Vagina (tissue), 2 donors: ENCODE data around the gene BTF3L4. TPM values are rescaled to one million over a fixed set of nuclear protein-coding genes. Genes with fewer than 3 reads are reported as not detected.

ENCODE experiments used
- DNase-seq, 2 donors: peaks; one replicate each; pipeline ENCODE4 v3.0.0-alpha.2; 2017; ENCODE audit errors: extremely low spot score in 2 of 2
- H3K27ac ChIP-seq: fragments of 200-600 bp; sonication (generic); one replicate; pipeline ENCODE4 v1.5.1; 2019
- H3K27me3 ChIP-seq: fragments of 200-600 bp; sonication (generic); one replicate; pipeline ENCODE4 v1.5.1; 2019
- H3K36me3 ChIP-seq, 2 donors: fragments of 200-600 bp; sonication (generic); one replicate each; pipeline ENCODE4 v1.5.1; 2017 to 2019
- H3K4me1 ChIP-seq: fragments of 200-600 bp; sonication (generic); one replicate; pipeline ENCODE4 v1.5.1; 2019
- H3K4me3 ChIP-seq, 2 donors: fragments of 200-600 bp; sonication (generic); 1 replicate in 1 of 2; 2 replicates in 1 of 2; pipeline ENCODE4 v1.5.1; 2016 to 2019
- H3K9me3 ChIP-seq: fragments of 200-600 bp; sonication (generic); one replicate; pipeline ENCODE4 v1.5.1; 2019
- POLR2A ChIP-seq, 2 donors: fragments of 450-650 bp; IDR thresholded peaks; one replicate each; pipeline ENCODE4 v1.6.1; 2017; ENCODE audit warnings: antibody characterized with exemption in 2 of 2, mild to moderate bottlenecking in 2 of 2, moderate library complexity in 2 of 2
- POLR2AphosphoS5 ChIP-seq, 2 donors: sonication (generic); formaldehyde crosslinking; IDR thresholded peaks; one replicate each; pipeline ENCODE4 v1.9.0; 2017; ENCODE audit warnings: antibody characterized with exemption in 2 of 2, mild to moderate bottlenecking in 2 of 2, low read depth in 1 of 2; ENCODE audit not compliant: insufficient read depth in 1 of 2
- intact Hi-C: fragments of 100-400 bp; cut with DNase I; formaldehyde crosslinking; loops from one replicate; pipeline ENCODE4 v1.15.1; 2023
- total RNA-seq: library from RNA; depleted of rRNA; stranded (reverse); fragments of >200 nt; gene quantifications from one replicate; pipeline ENCODE4 v1.2.3, GENCODE V29; 2016
- TF ChIP-seq, protein P1 (sequence below), 3 experiments: fragments of 450-650 bp in 2 of 3; fragments of 200-600 bp in 1 of 3; sonication (generic) in 1 of 3; IDR thresholded peaks; one replicate each; pipeline ENCODE4 v1.5.1; 2017 to 2019; ENCODE audit warnings: antibody characterized with exemption in 3 of 3, mild to moderate bottlenecking in 2 of 3, moderate library complexity in 2 of 3

BTF3L4 gene
- total RNA-seq, 1 donor from 2014 or later: 24.3 TPM

DNA sequence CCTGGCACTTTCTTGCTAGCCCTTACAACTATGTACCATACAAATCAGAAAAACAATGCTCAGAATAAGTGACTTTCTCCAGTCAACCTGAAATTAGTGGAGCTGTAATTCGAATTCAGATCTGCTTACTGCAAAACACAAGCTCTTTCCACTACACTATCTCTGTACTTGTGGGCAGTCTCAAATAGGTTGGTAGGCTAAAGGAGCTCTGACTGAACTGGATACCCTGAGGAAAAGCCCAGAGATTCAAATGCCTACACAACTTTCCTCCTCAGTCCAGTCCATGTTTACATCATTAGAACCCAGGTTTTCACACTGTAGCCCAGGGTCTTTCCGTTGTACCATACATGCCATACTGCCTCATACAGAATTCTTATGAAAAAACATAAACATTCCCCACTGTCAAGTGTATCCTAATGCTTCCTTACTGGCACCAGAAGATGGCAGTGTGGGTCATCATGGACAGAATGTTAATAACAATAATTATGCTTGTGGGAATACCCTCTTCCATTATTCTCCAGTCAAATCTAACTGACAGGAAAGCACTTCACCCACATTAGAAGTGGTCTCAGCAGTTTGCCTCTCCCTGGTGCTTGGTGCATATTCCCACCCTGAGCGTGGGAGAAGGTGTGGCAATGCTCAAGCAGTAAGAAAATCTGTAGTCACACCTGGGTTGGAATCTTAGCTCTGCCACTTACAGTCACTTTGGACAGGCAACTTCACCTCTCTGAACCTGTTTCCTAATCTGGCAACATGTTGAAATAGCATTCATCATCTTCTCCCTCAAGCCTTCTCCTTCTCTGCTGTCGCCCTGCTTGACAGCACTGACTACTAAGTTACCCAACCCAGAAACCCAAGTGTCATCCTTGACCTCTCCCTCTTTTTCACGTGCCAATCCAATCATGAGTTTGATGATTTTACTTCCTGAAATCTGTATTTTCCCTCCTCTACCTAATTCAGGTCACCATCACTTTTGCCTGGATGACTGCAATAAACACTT, 71.4 kb downstream of the BTF3L4 start:
- intact Hi-C loops: no loop called here
- no peak for DNase-seq
- Histone ChIP-seq H3K9me3 (no peaks in the 10 kb centered on the region), H3K27me3 (no peaks in the 10 kb centered on the region), H3K27ac (no peak overlapping the region), H3K4me1 (no peaks in the 10 kb centered on the region), H3K4me3 (no peak overlapping the region), H3K36me3 (no peaks in the 10 kb centered on the region)
- TF ChIP-seq POLR2AphosphoS5 (IDR thresholded peaks at IDR 0.05; ENCODE audit: insufficient read depth in 1 of 2, low read depth in 1 of 2): no peak
- no peak for TF ChIP-seq POLR2A (IDR thresholded peaks at IDR 0.05)
- TF ChIP-seq, protein P1, sequence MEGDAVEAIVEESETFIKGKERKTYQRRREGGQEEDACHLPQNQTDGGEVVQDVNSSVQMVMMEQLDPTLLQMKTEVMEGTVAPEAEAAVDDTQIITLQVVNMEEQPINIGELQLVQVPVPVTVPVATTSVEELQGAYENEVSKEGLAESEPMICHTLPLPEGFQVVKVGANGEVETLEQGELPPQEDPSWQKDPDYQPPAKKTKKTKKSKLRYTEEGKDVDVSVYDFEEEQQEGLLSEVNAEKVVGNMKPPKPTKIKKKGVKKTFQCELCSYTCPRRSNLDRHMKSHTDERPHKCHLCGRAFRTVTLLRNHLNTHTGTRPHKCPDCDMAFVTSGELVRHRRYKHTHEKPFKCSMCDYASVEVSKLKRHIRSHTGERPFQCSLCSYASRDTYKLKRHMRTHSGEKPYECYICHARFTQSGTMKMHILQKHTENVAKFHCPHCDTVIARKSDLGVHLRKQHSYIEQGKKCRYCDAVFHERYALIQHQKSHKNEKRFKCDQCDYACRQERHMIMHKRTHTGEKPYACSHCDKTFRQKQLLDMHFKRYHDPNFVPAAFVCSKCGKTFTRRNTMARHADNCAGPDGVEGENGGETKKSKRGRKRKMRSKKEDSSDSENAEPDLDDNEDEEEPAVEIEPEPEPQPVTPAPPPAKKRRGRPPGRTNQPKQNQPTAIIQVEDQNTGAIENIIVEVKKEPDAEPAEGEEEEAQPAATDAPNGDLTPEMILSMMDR (IDR thresholded peaks at IDR 0.05): peak in 2 of 3 experiments; percentile 48 to 59

DNA sequence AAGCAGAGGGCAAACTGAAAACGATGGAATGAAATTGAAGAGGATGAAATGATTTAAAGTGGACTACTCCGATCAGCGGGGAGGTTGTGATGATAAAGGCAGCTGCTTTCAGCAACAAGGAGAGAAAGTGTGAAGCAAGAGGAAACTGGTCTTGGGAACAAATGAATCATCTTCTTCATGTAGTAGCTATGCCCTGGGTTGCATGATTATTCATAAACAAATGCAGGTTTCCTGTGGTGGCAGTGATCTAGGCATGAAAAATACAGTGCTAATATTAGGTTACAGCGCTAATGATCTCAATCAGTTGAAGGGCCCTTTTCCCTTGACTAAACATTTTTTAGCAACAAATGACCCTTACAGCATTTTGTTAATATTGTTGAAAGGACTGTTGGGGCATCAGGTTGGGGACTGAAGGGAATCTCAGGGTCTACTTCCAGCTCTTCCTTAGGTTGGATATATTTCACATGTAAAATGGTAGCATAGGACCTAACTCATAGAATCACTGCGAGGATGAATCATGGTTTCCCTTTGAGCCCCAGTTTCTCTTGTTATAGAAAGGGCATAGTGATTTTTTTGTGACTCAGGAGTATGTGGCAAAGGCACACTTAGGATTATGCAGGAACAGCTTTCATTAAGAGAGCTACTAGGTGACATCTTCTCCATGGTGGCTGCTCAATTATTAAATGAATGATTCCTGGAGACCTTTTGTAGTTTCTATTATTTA, 83.9 kb downstream of the BTF3L4 start:
- Histone ChIP-seq H3K36me3 (no peaks in the 10 kb centered on the region), H3K27me3 (no peaks in the 10 kb centered on the region), H3K4me1 (peaks cover 48% of the 10 kb centered on the region), H3K4me3 (no peak overlapping the region), H3K27ac (peak overlapping the region; percentile 14), H3K9me3 (no peaks in the 10 kb centered on the region)
- intact Hi-C loops: loop anchor here (5.0 to 10.0 kb wide), 2 partner anchors 265 to 552 kb away; partner anchors contain the start of genes ORC1 and PRPF38A
- TF ChIP-seq POLR2AphosphoS5 (IDR thresholded peaks at IDR 0.05; ENCODE audit: insufficient read depth in 1 of 2, low read depth in 1 of 2): peak in 1 of 2 donors; percentile 85
- TF ChIP-seq, protein P1 (IDR thresholded peaks at IDR 0.05): no peak
- DNase-seq: no peak

Other genes with a start within 250 kb of the BTF3L4 start
- gene NRDC, start 177.6 kb upstream of the BTF3L4 start, total RNA-seq: 94.3 TPM
- 2.0 TPM for gene RAB3B, start 65.6 kb upstream of the BTF3L4 start, total RNA-seq
- 13.8 TPM for gene KTI12, start 22.5 kb upstream of the BTF3L4 start, total RNA-seq
- gene TXNDC12, start 1.1 kb upstream of the BTF3L4 start, total RNA-seq: 28.5 TPM
- 30.2 TPM for gene ZFYVE9, start 85.8 kb downstream of the BTF3L4 start, total RNA-seq